Kidney epithelial cell (primary cell): ENCODE data around the gene SMAD2. TPM values are rescaled to one million over a fixed set of nuclear protein-coding genes. Genes with fewer than 3 reads are reported as not detected.

Experiments
- DNase-seq: peaks from one replicate; pipeline ENCODE4 v3.0.0-alpha.2; 2010; ENCODE audit warnings: low read depth
- H3K27me3 ChIP-seq: 2 replicates; pipeline ENCODE4 v1.6.0; 2011; ENCODE audit warnings: low read length; ENCODE audit not compliant: control insufficient read depth, insufficient read depth
- H3K36me3 ChIP-seq: 2 replicates; pipeline ENCODE4 v1.5.1; 2011; ENCODE audit warnings: low read length; ENCODE audit not compliant: control insufficient read depth, insufficient read depth
- H3K4me3 ChIP-seq: 2 replicates; pipeline ENCODE4 v1.5.1; 2011; ENCODE audit warnings: low read depth, mild to moderate bottlenecking, control low read depth, low read length
- total RNA-seq: library from RNA; depleted of rRNA; stranded (reverse); fragments of >200 nt; gene quantifications from 2 replicates; pipeline ENCODE4 v1.2.3, GENCODE V29; 2015
- TF ChIP-seq, protein P1 (sequence below): IDR thresholded peaks from 2 replicates; pipeline ENCODE4 v1.5.1; 2011; ENCODE audit warnings: mild to moderate bottlenecking, moderate library complexity, low read length, control low read depth, inconsistent platforms; ENCODE audit not compliant: insufficient read depth, poor library complexity, severe bottlenecking

Gene SMAD2
- total RNA-seq, 1 donor from 2014 or later, result 122 TPM

DNA sequence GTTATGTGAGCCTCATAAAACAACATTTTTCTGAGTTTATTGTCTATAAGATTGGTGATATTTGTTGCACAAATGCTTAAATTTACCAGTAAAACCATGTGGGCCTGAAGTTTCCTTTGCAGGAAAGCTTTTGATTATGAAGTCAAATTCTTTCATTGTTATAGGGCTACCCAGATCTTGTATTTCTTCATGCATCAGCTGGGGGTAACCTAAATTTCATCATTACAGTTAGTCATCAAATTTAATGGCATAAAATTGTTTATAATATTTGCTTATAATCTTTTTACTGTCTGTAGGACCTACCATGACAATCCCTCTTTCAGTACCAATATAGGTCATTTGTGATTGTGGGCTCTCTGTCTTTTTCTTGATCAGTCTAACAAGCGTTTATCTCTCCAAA, 47.8 kb downstream of the SMAD2 start:
- TF ChIP-seq, protein P1, sequence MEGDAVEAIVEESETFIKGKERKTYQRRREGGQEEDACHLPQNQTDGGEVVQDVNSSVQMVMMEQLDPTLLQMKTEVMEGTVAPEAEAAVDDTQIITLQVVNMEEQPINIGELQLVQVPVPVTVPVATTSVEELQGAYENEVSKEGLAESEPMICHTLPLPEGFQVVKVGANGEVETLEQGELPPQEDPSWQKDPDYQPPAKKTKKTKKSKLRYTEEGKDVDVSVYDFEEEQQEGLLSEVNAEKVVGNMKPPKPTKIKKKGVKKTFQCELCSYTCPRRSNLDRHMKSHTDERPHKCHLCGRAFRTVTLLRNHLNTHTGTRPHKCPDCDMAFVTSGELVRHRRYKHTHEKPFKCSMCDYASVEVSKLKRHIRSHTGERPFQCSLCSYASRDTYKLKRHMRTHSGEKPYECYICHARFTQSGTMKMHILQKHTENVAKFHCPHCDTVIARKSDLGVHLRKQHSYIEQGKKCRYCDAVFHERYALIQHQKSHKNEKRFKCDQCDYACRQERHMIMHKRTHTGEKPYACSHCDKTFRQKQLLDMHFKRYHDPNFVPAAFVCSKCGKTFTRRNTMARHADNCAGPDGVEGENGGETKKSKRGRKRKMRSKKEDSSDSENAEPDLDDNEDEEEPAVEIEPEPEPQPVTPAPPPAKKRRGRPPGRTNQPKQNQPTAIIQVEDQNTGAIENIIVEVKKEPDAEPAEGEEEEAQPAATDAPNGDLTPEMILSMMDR, result no peak
- H3K27me3 ChIP-seq, result no peaks in the 10 kb centered on the region
- no peak overlapping the region for H3K4me3 ChIP-seq
- no peaks in the 10 kb centered on the region for H3K36me3 ChIP-seq
- no peak for DNase-seq

DNA sequence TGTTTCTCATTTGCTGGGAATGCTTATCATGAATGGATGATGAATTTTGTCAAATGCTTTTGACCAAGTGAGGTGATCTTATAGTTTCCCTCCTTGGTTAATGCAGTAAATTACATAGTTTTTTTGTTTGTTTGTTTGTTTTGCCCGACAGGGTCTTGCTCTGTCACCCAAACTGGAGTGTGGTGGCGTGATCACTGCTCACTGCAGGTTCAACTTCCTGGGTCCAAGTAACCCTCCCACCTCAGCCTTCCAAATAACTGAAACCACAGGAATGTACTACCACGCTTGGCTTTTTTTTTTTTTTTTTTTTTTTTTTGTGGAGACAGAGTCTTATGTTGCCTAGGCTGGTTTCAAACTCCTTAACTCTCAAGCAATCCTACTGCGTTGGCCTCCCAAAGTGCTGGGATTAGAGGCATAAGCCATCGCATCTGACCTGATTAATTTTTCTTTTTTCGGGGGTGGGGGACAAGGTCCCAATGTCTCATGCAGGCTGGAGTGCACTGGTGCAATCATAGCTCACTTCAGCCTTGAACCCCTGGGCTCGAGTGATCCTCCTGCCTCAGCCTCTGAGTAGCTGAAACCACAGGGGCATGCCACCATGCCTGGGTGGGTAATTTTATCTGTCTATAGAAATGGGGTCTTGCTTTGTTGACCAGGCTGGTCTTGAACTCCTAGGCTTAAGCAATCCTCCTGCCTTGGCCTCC, 48.6 kb downstream of the SMAD2 start:
- Histone ChIP-seq H3K4me3 (no peak overlapping the region), H3K36me3 (no peaks in the 10 kb centered on the region), H3K27me3 (no peaks in the 10 kb centered on the region)
- TF ChIP-seq, protein P1, result no peak
- peak; percentile 44 for DNase-seq

DNA sequence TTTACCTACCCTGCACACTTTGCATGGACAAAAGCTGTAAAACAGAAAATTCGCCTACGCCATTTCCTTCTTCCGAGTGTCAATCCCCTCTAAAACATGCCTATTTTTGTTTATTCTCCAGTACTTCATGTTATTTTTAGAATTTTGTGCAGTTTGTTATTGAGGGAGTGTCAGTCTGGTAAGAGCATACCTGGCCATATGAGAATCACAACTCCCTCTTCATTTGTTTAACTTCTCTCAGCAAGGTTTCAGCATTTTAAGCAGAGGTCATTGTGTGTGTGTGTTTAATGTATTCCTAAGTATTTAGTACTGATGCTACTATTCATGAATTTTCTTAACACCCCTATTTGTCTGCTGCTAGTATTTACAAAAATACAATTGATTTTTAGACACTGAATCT, 49.4 kb downstream of the SMAD2 start:
- no peak for DNase-seq
- TF ChIP-seq, protein P1, result no peak
- H3K27me3 ChIP-seq, result no peaks in the 10 kb centered on the region

DNA sequence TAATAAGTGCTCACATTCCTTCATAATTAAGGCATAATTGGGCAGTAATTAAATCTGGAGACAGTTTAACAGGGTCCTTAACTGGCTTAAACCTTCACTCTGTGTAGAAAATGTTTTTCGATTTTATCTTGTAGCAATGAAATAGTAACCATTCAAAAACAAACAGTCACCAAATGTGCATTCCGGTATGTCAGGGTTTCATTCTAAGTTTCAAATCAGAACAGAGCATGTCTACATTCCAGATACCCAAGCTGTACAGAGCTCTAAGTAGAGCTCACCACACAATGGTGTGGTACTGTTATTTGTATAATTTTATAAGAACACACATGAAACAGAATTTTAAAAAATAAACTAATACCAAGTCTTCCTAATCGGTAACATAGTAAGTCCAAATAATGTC, 52.6 kb downstream of the SMAD2 start:
- no peaks in the 10 kb centered on the region for H3K36me3 ChIP-seq
- no peak overlapping the region for H3K4me3 ChIP-seq
- TF ChIP-seq, protein P1, result no peak
- DNase-seq, result no peak
- H3K27me3 ChIP-seq, result no peaks in the 10 kb centered on the region

More for the DNA sequence above, 49.4 kb downstream of the SMAD2 start:
- Histone ChIP-seq H3K4me3 (no peak overlapping the region), H3K36me3 (no peaks in the 10 kb centered on the region)

DNA sequence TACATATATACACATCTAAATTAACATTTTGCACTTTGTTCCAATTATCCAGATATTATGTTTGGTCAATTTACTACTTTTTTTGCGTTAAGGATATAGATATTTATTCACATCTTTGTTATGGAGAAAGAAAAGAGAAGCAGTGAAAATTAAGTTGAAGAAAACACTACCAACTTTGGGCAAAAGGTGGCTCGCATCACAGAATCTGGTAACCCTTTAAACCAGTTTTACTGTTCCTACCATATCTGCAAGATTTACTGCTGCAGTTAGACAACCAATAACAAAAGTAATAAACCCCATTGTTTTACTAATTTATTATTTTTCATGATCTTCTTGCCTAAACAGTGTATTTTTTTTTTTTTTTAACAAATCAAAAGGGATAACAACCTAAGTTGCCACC, 53.6 kb downstream of the SMAD2 start:
- Histone ChIP-seq H3K4me3 (no peak overlapping the region), H3K27me3 (no peaks in the 10 kb centered on the region), H3K36me3 (no peaks in the 10 kb centered on the region)
- no peak for DNase-seq
- TF ChIP-seq, protein P1, result no peak

DNA sequence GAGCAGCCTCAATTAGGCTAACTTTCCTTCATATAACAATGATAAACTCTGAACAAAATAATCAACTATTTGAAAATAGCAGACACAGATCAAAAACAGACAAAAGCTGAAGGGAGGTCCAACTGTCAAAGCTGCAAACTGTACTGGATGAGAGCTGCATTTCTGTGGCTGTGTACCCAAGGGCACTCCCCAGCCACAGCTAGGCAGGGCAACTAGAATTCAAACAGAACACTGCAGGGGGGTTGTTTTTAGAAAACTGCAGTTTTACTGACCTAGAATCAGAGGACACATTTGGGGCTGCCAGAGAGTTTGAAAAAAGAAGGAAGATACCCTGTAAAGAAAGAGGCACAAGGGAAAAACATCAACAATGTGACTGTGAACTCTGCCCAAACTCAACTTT, 56.8 kb downstream of the SMAD2 start:
- TF ChIP-seq, protein P1, result no peak
- Histone ChIP-seq H3K36me3 (no peaks in the 10 kb centered on the region), H3K27me3 (no peaks in the 10 kb centered on the region), H3K4me3 (no peak overlapping the region)
- no peak for DNase-seq
